CD4-positive, alpha-beta T cell treated with Interleukin-10 for 1 hour (primary cell): ENCODE data around the gene TCF4.

Experiments used
- DNase-seq: peaks from one replicate; pipeline ENCODE4 v3.0.0-alpha.2; 2020

The TCF4 gene

GRCh38 chr18:55214969-55215368 is 373.0 kb downstream of the TCF4 start:
- no peak for DNase-seq

- DNase-seq, result no peak
Measured at GRCh38 chr18:55214534-55214933, 373.5 kb downstream of the TCF4 start.

- DNase-seq, result no peak
Measured at GRCh38 chr18:55213586-55213985, 374.4 kb downstream of the TCF4 start.

GRCh38 chr18:55206927-55207326 is 381.1 kb downstream of the TCF4 start:
- DNase-seq, result no peak

- DNase-seq, result no peak
Measured at GRCh38 chr18:55202232-55202917, 385.6 kb downstream of the TCF4 start.

GRCh38 chr18:55199291-55199963 is 388.6 kb downstream of the TCF4 start:
- DNase-seq, result no peak

GRCh38 chr18:55195863-55196262 is 392.1 kb downstream of the TCF4 start:
- DNase-seq, result no peak

GRCh38 chr18:55189972-55190371 is 398.0 kb downstream of the TCF4 start:
- no peak for DNase-seq

GRCh38 chr18:55186588-55186987 is 401.4 kb downstream of the TCF4 start:
- DNase-seq, result no peak

- no peak for DNase-seq
Measured at GRCh38 chr18:55185391-55185790, 402.6 kb downstream of the TCF4 start.

GRCh38 chr18:55179835-55180234 is 408.2 kb downstream of the TCF4 start:
- no peak for DNase-seq

GRCh38 chr18:55179425-55179824 is 408.6 kb downstream of the TCF4 start:
- DNase-seq, result no peak

GRCh38 chr18:55173291-55173690 is 414.7 kb downstream of the TCF4 start:
- DNase-seq, result no peak
